Neural cell (in vitro differentiated cells): ENCODE results near the gene IL13RA2. TPM values are rescaled to one million over a fixed set of nuclear protein-coding genes. Genes with fewer than 3 reads are reported as not detected.

Experiments
- H2AFZ ChIP-seq: fragments of 200-600, 300-800 bp; sonication (generic), shearing (Covaris generic); 2 replicates; pipeline ENCODE4 v1.6.0; 2014; ENCODE audit warnings: low read depth, mild to moderate bottlenecking, antibody characterized with exemption, low read length, moderate library complexity
- H3F3A ChIP-seq: fragments of 200-600 bp; shearing (Covaris generic); 2 replicates; pipeline ENCODE4 v1.6.1; 2016; ENCODE audit warnings: mild to moderate bottlenecking, moderate library complexity, mixed read lengths, antibody characterized with exemption, low read length; ENCODE audit not compliant: insufficient read depth, poor library complexity, severe bottlenecking
- H3K27ac ChIP-seq: fragments of 200-600, 300-800 bp; sonication (generic), shearing (Covaris generic); 2 replicates; pipeline ENCODE4 v1.5.1; 2014; ENCODE audit warnings: mild to moderate bottlenecking, low read length, moderate library complexity
- H3K27me3 ChIP-seq: fragments of 300-800, 200-600 bp; sonication (generic), shearing (Covaris generic); 2 replicates; pipeline ENCODE4 v1.6.0; 2014; ENCODE audit warnings: mild to moderate bottlenecking, low read depth, low read length, moderate library complexity; ENCODE audit not compliant: insufficient read depth
- H3K36me3 ChIP-seq: fragments of 300-800, 200-600 bp; sonication (generic), shearing (Covaris generic); 2 replicates; pipeline ENCODE4 v1.5.1; 2014; ENCODE audit warnings: mild to moderate bottlenecking, antibody characterized with exemption, low read length, moderate library complexity; ENCODE audit not compliant: insufficient read depth
- H3K4me2 ChIP-seq: fragments of 300-800, 200-600 bp; sonication (generic), shearing (Covaris generic); 2 replicates; pipeline ENCODE4 v1.6.0; 2014; ENCODE audit warnings: mild to moderate bottlenecking, low read length
- H3K4me3 ChIP-seq: fragments of 300-800, 200-600 bp; sonication (generic), shearing (Covaris generic); 2 replicates; pipeline ENCODE4 v1.5.1; 2014; ENCODE audit warnings: mild to moderate bottlenecking, low read length, moderate library complexity
- H3K79me2 ChIP-seq: fragments of 200-600 bp; shearing (Covaris generic); replicated peaks from 2 replicates; pipeline ENCODE4 v1.6.0; 2014; ENCODE audit warnings: mild to moderate bottlenecking, low read length, moderate library complexity; ENCODE audit not compliant: insufficient read depth
- H3K9ac ChIP-seq: fragments of 300-800, 200-600 bp; sonication (generic), shearing (Covaris generic); 2 replicates; pipeline ENCODE4 v1.6.1; 2016; ENCODE audit warnings: mild to moderate bottlenecking, low read length, mixed read lengths
- H3K9me2 ChIP-seq: fragments of 200-600 bp; shearing (Covaris generic); 2 replicates; pipeline ENCODE4 v1.6.1; 2016; ENCODE audit warnings: mild to moderate bottlenecking, low read length, mixed read lengths; ENCODE audit not compliant: insufficient read depth
- H3K9me3 ChIP-seq: fragments of 200-600, 300-800 bp; sonication (generic), shearing (Covaris generic); 2 replicates; pipeline ENCODE4 v1.6.1; 2016; ENCODE audit warnings: mild to moderate bottlenecking, mixed run types, low read length, moderate library complexity, mixed read lengths
- H4K20me1 ChIP-seq: fragments of 200-600 bp; shearing (Covaris generic); 2 replicates; pipeline ENCODE4 v1.6.1; 2016; ENCODE audit warnings: mild to moderate bottlenecking, mixed run types; ENCODE audit not compliant: insufficient read depth
- CTCF ChIP-seq: fragments of 450-650 bp; IDR thresholded peaks from 2 replicates; pipeline ENCODE4 v1.5.1; 2014; ENCODE audit warnings: antibody characterized with exemption, mild to moderate bottlenecking, moderate library complexity; ENCODE audit not compliant: poor library complexity, severe bottlenecking
- EP300 ChIP-seq: fragments of 450-650 bp; conservative IDR thresholded peaks from 2 replicates; pipeline ENCODE4 v1.6.1; 2014; ENCODE audit warnings: antibody characterized with exemption, mild to moderate bottlenecking, moderate library complexity; ENCODE audit not compliant: poor library complexity, severe bottlenecking
- EZH2 ChIP-seq: fragments of 200-600, 300-800 bp; shearing (Covaris generic), sonication (generic); IDR thresholded peaks from 2 replicates; pipeline ENCODE4 v1.6.1; 2014; ENCODE audit warnings: antibody characterized with exemption, low read length, borderline replicate concordance, mild to moderate bottlenecking; ENCODE audit not compliant: insufficient read depth, poor library complexity, severe bottlenecking
- MXI1 ChIP-seq: fragments of 450-650 bp; conservative IDR thresholded peaks from 2 replicates; pipeline ENCODE4 v1.6.1; 2014; ENCODE audit warnings: antibody characterized with exemption, mild to moderate bottlenecking; ENCODE audit not compliant: poor library complexity, severe bottlenecking
- POLR2AphosphoS5 ChIP-seq: IDR thresholded peaks from 2 replicates; pipeline ENCODE4 v1.6.1; 2012
- RAD21 ChIP-seq: fragments of 450-650 bp; conservative IDR thresholded peaks from 2 replicates; pipeline ENCODE4 v1.6.1; 2014; ENCODE audit warnings: antibody characterized with exemption, mild to moderate bottlenecking, moderate library complexity
- REST ChIP-seq: IDR thresholded peaks from 2 replicates; pipeline ENCODE4 v1.6.1; 2012; ENCODE audit warnings: borderline replicate concordance
- SMC3 ChIP-seq: fragments of 450-650 bp; conservative IDR thresholded peaks from 2 replicates; pipeline ENCODE4 v1.6.1; 2014; ENCODE audit warnings: antibody characterized with exemption, mild to moderate bottlenecking, moderate library complexity; ENCODE audit not compliant: poor library complexity
- TAF1 ChIP-seq: IDR thresholded peaks from 2 replicates; pipeline ENCODE4 v1.6.1; 2012; ENCODE audit warnings: low read depth
- polyA plus RNA-seq: library from polyadenylated mRNA; depleted of rRNA; stranded (reverse); fragments of >200 nt; gene quantifications from 2 replicates; pipeline ENCODE4 v1.2.3, GENCODE V29; 2014

The IL13RA2 gene
- polyA plus RNA-seq, 1 donor from 2014 or later, result 1.4 TPM

DNA sequence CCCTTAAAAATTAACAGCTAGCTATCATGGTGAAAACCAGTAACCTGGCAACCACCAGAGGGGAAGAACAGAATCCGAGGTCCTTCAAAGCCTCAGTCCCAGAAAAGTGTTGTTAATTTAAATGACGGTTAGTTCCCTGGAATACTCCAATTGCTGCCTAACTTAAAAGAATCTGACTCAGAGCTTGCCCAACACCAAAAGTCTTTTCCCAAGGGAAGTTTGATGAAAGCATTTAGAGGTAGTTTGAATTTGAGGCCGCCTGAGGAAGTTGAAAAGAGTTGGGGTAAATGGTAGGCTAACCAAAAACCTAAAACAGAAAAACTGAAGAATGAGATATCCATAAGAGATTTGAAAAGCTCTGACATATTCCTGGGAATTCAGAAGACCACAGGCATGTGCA, 46.6 kb downstream of the IL13RA2 start:
- Histone ChIP-seq H3K9me2 (no peaks in the 10 kb centered on the region), H2AFZ (no peak overlapping the region), H3K9ac (no peak overlapping the region), H3K27me3 (no peaks in the 10 kb centered on the region), H3F3A (no peaks in the 10 kb centered on the region), H3K4me2 (no peak overlapping the region), H4K20me1 (no peaks in the 10 kb centered on the region), H3K4me3 (no peak overlapping the region), H3K27ac (no peak overlapping the region), H3K9me3 (no peaks in the 10 kb centered on the region), H3K36me3 (no peaks in the 10 kb centered on the region), H3K79me2 (no peaks in the 10 kb centered on the region)
- TF ChIP-seq SMC3, result no peak
- no peak for TF ChIP-seq EP300
- no peak for TF ChIP-seq RAD21
- no peak for TF ChIP-seq CTCF
- no peak for TF ChIP-seq POLR2AphosphoS5
- TF ChIP-seq EZH2, result no peak
- no peak for TF ChIP-seq REST
- TF ChIP-seq MXI1, result no peak
- TF ChIP-seq TAF1, result no peak

DNA sequence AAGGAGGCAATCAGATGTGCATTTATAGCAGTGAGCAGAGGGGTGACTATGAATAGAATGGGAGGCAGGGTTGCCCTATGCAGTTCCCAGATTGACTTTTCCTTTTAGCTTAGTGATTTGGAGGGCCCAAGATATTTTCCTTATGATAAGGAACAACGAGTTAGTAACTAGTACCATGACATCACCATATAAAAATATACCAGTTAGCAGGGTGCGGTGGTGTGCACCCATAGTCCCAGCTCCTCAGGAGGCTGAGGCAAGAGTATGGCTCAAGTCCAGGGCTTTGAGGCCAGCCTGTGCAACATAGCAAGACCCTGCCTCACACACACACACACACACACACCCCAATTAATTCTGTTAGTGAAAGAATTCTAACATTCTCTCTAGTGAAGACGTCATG, 53.0 kb downstream of the IL13RA2 start:
- H3K27ac ChIP-seq, result no peak overlapping the region
- no peaks in the 10 kb centered on the region for H3K9me2 ChIP-seq
- H3F3A ChIP-seq, result no peaks in the 10 kb centered on the region
- no peaks in the 10 kb centered on the region for H3K79me2 ChIP-seq
- H3K4me2 ChIP-seq, result no peak overlapping the region
- H2AFZ ChIP-seq, result no peak overlapping the region
- H3K4me3 ChIP-seq, result no peak overlapping the region
- TF ChIP-seq MXI1, result no peak
- no peak for TF ChIP-seq RAD21
- no peak for TF ChIP-seq EP300
- TF ChIP-seq CTCF, result no peak
- TF ChIP-seq TAF1, result no peak
- no peak overlapping the region for H3K9ac ChIP-seq
- no peaks in the 10 kb centered on the region for H3K36me3 ChIP-seq
- H3K9me3 ChIP-seq, result no peaks in the 10 kb centered on the region
- H3K27me3 ChIP-seq, result no peaks in the 10 kb centered on the region
- no peaks in the 10 kb centered on the region for H4K20me1 ChIP-seq
